Uterine smooth muscle cell (primary cell): ENCODE data around the gene MYBPC2. TPM values are rescaled to one million over a fixed set of nuclear protein-coding genes. Genes with fewer than 3 reads are reported as not detected.

Experiments used
- total RNA-seq: library from RNA; depleted of rRNA; stranded (reverse); fragments of >200 nt; gene quantifications from 2 replicates; pipeline ENCODE4 v1.2.3, GENCODE V29; 2014

MYBPC2 gene
- not detected in 2 replicates for total RNA-seq

DNA sequence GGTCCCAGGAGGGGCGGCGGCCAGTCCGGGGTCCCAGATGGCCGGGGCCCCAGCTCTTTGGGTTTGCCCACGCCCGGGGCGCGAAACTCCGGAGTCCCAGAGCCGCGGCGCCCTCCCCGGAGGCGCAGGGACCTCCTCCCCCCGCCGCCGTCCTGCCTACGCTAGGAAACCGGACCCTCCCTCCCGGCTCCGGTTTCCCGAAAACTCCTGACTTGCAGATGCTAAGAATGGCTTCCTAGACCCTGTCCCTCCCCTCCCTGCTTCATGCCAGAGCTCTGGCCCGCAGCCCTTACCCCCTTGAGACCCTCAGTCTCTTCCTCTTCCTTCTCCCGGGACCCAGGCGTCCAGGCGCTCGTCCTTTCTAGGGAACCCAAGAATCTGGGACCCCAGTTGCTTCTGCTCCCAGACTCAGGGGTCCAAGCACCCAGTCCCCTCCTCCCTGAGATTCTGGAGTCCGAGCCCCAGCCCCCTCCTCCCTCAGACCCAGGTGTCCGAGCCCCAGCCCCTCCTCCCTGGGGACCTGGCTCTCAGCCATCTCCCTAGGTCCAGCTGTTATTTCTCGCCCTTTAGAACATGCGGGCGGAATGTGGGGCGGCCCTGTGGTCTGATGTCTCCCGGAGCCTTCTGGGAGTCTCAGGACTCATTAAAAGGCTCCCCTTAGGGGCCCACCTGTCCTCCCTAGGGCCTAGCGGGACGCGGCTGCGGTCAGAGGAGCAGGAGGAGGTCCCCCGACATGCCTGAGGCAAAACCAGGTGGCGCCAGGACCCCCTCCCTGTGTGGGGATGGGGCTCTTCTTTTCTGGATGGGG, at the start of gene MYBPC2:
Gene MYBPC2, plus strand, starts transcription at position 672 of the 808 bp plus-strand sequence. Its CDS starts 62 bp downstream, at position 734.

GRCh38 chr19:50383852-50384684, 48.6 kb upstream of the MYBPC2 start, which contains the start of gene POLD1:
Gene POLD1 (plus strand): TSS chr19:50384347. CDS start chr19:50398852, 14,505 bp downstream.

GRCh38 chr19:50418176-50419021, 14.3 kb upstream of the MYBPC2 start, which contains the start of gene SPIB:
Gene SPIB (plus strand): TSS chr19:50418938. CDS start chr19:50418963, 25 bp downstream.

GRCh38 chr19:50476224-50476906, 43.7 kb downstream of the MYBPC2 start, which contains the start of the genes EMC10 and GARIN5A:
Gene EMC10 (plus strand): TSS chr19:50476507. CDS start chr19:50476545, 38 bp downstream.
Gene GARIN5A (minus strand): TSS chr19:50476848. CDS start chr19:50476388, 460 bp downstream.

GRCh38 chr19:50511069-50511822, 78.6 kb downstream of the MYBPC2 start, which contains the start of gene JOSD2:
Gene JOSD2 (minus strand): TSS chr19:50511191. CDS start chr19:50510431, 760 bp downstream.

GRCh38 chr19:50513746-50514345, 81.2 kb downstream of the MYBPC2 start, which contains the start of gene ASPDH:
Gene ASPDH (minus strand): TSS chr19:50513913. CDS start chr19:50513823, 90 bp downstream.

Other genes with a start within 250 kb of the MYBPC2 start
- not detected in 2 replicates for gene MYH14, start 229.3 kb upstream of the MYBPC2 start, total RNA-seq
- not detected in 2 replicates for gene KCNC3, start 103.5 kb upstream of the MYBPC2 start, total RNA-seq
- 0.11 and 0.25 TPM in 2 replicates for gene NAPSA, start 67.3 kb upstream of the MYBPC2 start, total RNA-seq
- 74.4 and 98.2 TPM in 2 replicates for gene NR1H2, start 56.4 kb upstream of the MYBPC2 start, total RNA-seq
- gene POLD1, start 48.5 kb upstream of the MYBPC2 start, total RNA-seq: 31.4 and 72.3 TPM in 2 replicates
- not detected in 2 replicates for gene SPIB, start 14.0 kb upstream of the MYBPC2 start, total RNA-seq
- gene EMC10, start 43.6 kb downstream of the MYBPC2 start, total RNA-seq: 29.9 and 48.5 TPM in 2 replicates
- gene GARIN5A, start 44.0 kb downstream of the MYBPC2 start, total RNA-seq: 0.37 TPM in 1 of 2 replicates, not detected in the other
- gene JOSD2, start 78.3 kb downstream of the MYBPC2 start, total RNA-seq: 31.3 and 32.5 TPM in 2 replicates
- gene ASPDH, start 81.0 kb downstream of the MYBPC2 start, total RNA-seq: not detected in 2 replicates
- 0.12 TPM in 1 of 2 replicates, not detected in the other for gene LRRC4B, start 135.5 kb downstream of the MYBPC2 start, total RNA-seq
- 0.11 and 0.25 TPM in 2 replicates for gene SYT3, start 207.0 kb downstream of the MYBPC2 start, total RNA-seq
- 0.22 TPM in 1 of 2 replicates, not detected in the other for gene C19orf81, start 216.6 kb downstream of the MYBPC2 start, total RNA-seq